Right lung (tissue), 5 donors: ENCODE results near the gene TAF11L13. TPM values are rescaled to one million over a fixed set of nuclear protein-coding genes. Genes with fewer than 3 reads are reported as not detected.

Experiments
- DNase-seq, 2 donors: peaks; one replicate each; pipeline ENCODE4 v3.0.0-alpha.2; 2013
- polyA plus RNA-seq, 5 donors: library from polyadenylated mRNA; unstranded; fragments of 120-200 nt; gene quantifications; one replicate each; pipeline versions ENCODE4 v1.2.1 to v1.2.3, GENCODE V29; 2013; ENCODE audit warnings: inconsistent platforms in 1 of 5, low replicate concordance in 1 of 5; ENCODE audit not compliant: insufficient read length in 5 of 5, insufficient read depth in 1 of 5

Gene TAF11L13
- polyA plus RNA-seq, 5 donors = not detected

GRCh38 chr5:17679597-17680203 lies 47.8 kb downstream of the TAF11L13 start:
- no peak for DNase-seq

DNA sequence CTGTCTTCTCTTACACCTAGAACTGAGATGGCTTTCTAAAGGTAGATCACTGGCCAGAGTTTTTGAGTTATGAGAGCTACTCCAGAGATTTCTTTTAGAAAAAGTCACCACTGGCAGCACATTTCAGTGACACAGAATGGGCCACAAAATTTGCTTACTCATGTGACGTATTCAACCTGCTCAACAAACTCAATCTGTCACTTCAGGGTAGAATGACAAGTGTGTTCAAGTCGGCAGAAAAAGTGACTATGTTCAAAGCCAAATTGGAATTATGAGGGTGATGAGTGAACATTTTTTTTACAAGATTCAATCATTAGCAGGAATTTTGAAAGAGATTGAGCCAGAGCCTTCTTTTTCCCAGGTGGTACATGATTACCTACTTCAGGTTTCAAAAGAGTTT lies 48.8 kb downstream of the TAF11L13 start:
- DNase-seq = no peak

Other genes starting within 250 kb of the TAF11L13 start
- not detected for gene TAF11L2, start 133.9 kb upstream of the TAF11L13 start, polyA plus RNA-seq
- gene TAF11L3, start 113.7 kb upstream of the TAF11L13 start, polyA plus RNA-seq = not detected
- gene TAF11L4, start 110.3 kb upstream of the TAF11L13 start, polyA plus RNA-seq = not detected
- gene TAF11L5, start 106.9 kb upstream of the TAF11L13 start, polyA plus RNA-seq = not detected
- gene TAF11L6, start 103.4 kb upstream of the TAF11L13 start, polyA plus RNA-seq = not detected
- not detected for gene TAF11L7, start 46.3 kb upstream of the TAF11L13 start, polyA plus RNA-seq
- not detected for gene TAF11L8, start 41.1 kb upstream of the TAF11L13 start, polyA plus RNA-seq
- not detected for gene TAF11L9, start 37.7 kb upstream of the TAF11L13 start, polyA plus RNA-seq
- gene TAF11L10, start 34.3 kb upstream of the TAF11L13 start, polyA plus RNA-seq = not detected
- gene TAF11L11, start 27.9 kb upstream of the TAF11L13 start, polyA plus RNA-seq = not detected
- gene TAF11L12, start 21.7 kb upstream of the TAF11L13 start, polyA plus RNA-seq = not detected
- not detected for gene TAF11L14, start 2.4 kb downstream of the TAF11L13 start, polyA plus RNA-seq